Muscle layer of duodenum (tissue), 2 donors: ENCODE measurements around the gene KCNMA1.

Source experiments
- H3K27ac ChIP-seq: one replicate; pipeline ENCODE4 v1.7.0; 2013; ENCODE audit warnings: mild to moderate bottlenecking, low read length
- H3K27me3 ChIP-seq: one replicate; pipeline ENCODE4 v1.7.0; 2013; ENCODE audit warnings: low read depth, mild to moderate bottlenecking, control low read depth, low read length
- H3K36me3 ChIP-seq, 2 donors: one replicate each; pipeline ENCODE4 v1.7.0; 2013; ENCODE audit warnings: low read length in 2 of 2, control low read depth in 1 of 2, mild to moderate bottlenecking in 1 of 2; ENCODE audit not compliant: insufficient read depth in 2 of 2, control insufficient read depth in 1 of 2
- H3K4me1 ChIP-seq, 2 donors: one replicate each; pipeline ENCODE4 v1.7.0; 2013; ENCODE audit warnings: low read length in 2 of 2, mild to moderate bottlenecking in 2 of 2, control low read depth in 1 of 2, moderate library complexity in 1 of 2; ENCODE audit not compliant: insufficient read depth in 2 of 2, control insufficient read depth in 1 of 2
- H3K4me3 ChIP-seq, 2 donors: one replicate each; pipeline ENCODE4 v1.7.0; 2013; ENCODE audit warnings: low read length in 2 of 2, low read depth in 1 of 2, mild to moderate bottlenecking in 1 of 2
- H3K9me3 ChIP-seq, 2 donors: one replicate each; pipeline ENCODE4 v1.7.0; 2013; ENCODE audit warnings: low read length in 2 of 2, control low read depth in 1 of 2, mild to moderate bottlenecking in 1 of 2; ENCODE audit not compliant: control insufficient read depth in 1 of 2
- donor health status: healthy.

Gene KCNMA1

DNA sequence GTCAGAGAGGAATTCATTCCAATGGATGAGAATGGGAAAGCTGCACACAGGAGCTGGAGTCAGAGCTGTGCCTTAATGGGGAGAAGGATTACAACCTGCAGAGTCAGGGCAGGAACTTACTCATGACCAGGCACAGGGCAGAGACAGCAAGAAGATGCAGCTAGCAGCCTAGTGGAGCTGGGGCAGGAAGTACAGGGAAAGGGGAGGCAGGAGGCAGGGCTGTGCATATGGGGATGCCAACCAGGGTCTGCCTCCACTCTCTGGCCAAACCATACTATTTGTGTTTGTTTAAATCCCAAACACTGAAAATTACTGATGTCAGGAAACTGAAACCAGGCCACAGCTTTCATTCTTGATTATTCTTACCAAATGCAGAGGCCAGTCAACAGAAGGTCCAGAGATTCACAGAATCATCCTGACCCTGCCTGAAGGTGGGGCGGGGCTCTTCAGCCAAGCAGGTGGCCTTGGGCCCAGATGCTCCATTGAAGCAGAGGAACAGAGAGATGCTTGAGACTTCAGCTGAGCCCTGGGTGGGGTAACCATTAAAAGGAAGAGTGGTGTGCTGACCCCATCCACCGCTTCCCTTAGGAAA is 461.9 kb downstream of the KCNMA1 start:
- H3K4me1 ChIP-seq = peaks cover 5 to 7% of the 10 kb centered on the region in 2 donors

DNA sequence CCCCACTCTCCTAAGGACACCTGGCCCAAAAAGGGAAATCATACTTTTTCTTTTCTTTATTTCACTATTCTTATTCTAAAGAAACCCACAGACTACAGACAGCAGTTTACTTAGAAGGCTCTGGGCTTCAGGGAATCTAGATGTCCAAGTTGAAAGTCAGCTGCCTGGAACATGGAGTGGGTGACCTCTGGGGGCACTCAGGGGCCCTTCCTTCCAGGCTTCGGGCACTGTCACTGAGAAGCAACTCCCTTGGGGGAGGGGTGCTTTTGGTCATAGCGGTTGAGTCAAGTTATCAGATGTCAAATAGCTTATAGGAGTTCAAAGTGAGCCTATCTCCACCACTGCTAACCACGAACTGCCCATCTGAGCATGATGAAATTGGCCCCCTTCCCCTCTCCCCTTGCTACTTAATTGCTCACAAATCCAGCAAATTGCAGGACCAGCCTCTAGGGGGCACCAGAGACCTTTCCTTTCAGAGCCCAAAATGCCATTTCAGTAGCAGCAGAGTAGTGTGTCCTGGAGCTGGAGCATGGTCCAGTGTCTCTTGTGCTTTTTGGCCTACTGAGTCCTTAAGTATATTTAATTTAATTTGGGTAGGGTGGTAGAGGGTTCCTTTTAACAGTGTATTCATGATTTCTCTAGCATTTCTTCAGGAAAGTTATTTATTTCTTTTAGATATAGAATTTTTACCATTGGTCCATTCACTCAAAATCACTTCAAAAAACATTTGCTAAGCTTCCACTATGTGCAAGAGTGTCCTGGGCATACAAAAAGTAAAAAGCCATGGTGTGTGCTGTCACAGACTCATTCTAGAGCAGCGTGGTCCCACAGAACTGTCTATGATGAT is 463.8 kb downstream of the KCNMA1 start:
- Histone ChIP-seq H3K27me3 (no peaks in the 10 kb centered on the region), H3K27ac (no peak overlapping the region), H3K9me3 (no peaks in the 10 kb centered on the region), H3K36me3 (no peaks in the 10 kb centered on the region), H3K4me3 (no peak overlapping the region), H3K4me1 (no peaks in the 10 kb centered on the region)

More for the DNA sequence above, 461.9 kb downstream of the KCNMA1 start:
- Histone ChIP-seq H3K36me3 (no peaks in the 10 kb centered on the region), H3K27ac (no peak overlapping the region), H3K27me3 (no peaks in the 10 kb centered on the region), H3K9me3 (no peaks in the 10 kb centered on the region), H3K4me3 (no peak overlapping the region)

DNA sequence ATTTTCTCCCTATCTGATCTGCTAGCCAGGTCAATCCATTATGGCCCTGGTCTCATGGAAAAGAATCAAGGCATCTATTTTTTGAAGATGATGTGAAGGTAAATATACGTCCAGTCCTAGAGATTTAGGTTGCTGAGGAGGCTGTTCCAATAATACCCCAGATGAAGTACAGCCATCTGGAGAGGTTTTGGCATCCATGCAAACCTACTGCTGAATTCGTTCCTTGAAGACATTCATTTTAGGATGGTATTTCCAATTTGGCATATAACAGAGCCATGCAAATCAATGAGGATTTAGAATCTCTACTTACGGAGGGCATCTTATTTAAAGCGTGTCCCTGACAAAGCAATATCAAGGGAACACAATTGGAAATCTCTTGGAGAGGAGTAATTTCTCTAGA is 465.5 kb downstream of the KCNMA1 start:
- no peak overlapping the region for H3K27ac ChIP-seq

DNA sequence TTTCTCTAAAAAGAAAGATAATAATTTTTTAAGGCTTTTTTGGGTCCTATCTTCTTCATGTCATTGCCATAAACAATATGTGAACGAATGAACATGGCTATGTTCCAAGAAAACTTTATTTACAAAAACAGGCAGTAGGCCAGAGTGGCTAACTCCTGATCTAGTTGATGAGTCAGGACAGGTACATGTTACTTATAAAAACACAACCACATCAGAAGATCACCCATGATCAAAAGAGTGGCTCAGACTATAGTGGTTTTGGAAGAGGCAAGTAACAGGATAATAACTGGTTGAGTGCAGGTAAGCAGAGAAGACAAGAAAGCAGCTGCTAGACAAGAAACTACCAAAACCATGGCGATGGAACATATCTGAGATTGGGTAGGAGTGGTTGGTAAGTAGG is 468.7 kb downstream of the KCNMA1 start:
- Histone ChIP-seq H3K9me3 (no peaks in the 10 kb centered on the region), H3K27me3 (no peaks in the 10 kb centered on the region), H3K27ac (no peak overlapping the region), H3K4me3 (no peak overlapping the region), H3K4me1 (peaks cover 0 to 8% of the 10 kb centered on the region in 2 donors), H3K36me3 (peaks cover 0 to 12% of the 10 kb centered on the region in 2 donors)

More for the DNA sequence above, 465.5 kb downstream of the KCNMA1 start:
- Histone ChIP-seq H3K4me1 (peaks cover 0 to 6% of the 10 kb centered on the region in 2 donors), H3K9me3 (no peaks in the 10 kb centered on the region), H3K4me3 (no peak overlapping the region), H3K27me3 (no peaks in the 10 kb centered on the region), H3K36me3 (no peaks in the 10 kb centered on the region)

DNA sequence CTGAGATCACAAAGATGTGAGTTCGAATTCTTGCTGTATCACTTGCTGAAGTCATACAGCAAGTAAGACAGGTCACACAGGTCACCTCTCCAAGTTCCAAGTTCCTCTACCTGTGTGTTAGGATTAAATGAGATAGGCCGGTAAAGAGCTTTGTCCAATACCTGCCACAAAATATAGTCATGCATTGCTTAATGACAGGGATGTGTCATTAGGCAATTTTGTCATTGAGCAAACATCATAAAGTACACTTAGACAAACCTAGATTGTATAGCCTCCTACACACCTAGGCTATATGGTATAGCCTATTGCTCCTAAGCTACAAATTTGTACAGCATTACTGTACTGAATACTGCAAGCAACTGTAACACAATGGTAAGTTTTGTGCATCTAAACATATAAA is 469.4 kb downstream of the KCNMA1 start:
- H3K4me1 ChIP-seq = peaks cover 0 to 15% of the 10 kb centered on the region in 2 donors
- no peak overlapping the region for H3K4me3 ChIP-seq
- no peaks in the 10 kb centered on the region for H3K27me3 ChIP-seq
- H3K27ac ChIP-seq = no peak overlapping the region
- H3K9me3 ChIP-seq = no peaks in the 10 kb centered on the region
- peaks cover 0 to 17% of the 10 kb centered on the region in 2 donors for H3K36me3 ChIP-seq

DNA sequence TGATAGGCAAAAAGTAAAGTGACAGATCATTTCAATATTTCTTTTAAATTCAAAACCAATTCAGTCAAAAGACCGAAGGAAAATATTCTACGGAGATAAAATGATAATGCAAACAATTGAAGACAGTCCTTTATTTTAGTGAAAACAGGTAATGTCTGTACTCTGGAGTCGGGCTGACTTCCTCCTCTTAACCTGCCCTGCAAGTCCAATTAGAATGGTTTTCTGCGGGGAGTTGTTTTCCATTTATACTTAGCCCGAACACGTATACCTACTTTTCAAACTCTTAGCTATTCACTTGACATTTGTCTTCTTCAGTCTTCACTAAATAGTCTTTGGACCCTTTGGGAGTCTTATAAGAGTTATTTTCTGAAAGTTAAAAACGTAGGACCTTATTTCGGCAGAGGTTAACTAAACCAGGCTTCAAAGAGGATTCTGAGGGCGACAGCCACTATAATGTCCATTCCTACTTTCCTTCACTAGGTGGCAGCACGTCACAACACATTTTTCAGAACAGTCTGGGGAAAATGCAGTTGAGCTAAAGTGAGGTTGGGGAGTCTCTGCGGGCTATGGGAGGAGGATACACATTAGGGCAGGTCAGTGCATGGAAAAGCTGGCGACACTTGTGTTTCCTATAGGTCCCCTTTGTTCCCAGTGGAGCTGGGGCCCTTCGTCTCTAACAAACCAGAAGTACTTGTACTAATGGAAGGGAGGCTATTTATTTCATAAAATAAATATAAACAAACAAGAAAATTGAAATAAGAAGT is 472.0 kb downstream of the KCNMA1 start:
- peaks cover 0 to 22% of the 10 kb centered on the region in 2 donors for H3K4me1 ChIP-seq
- H3K9me3 ChIP-seq = no peaks in the 10 kb centered on the region
- peaks cover 0 to 17% of the 10 kb centered on the region in 2 donors for H3K36me3 ChIP-seq
- H3K27me3 ChIP-seq = no peaks in the 10 kb centered on the region
- H3K4me3 ChIP-seq = peak overlapping the region in 1 of 2 donors; percentile 27
- peak overlapping the region; percentile 42 for H3K27ac ChIP-seq

GRCh38 chr10:77164616-77165311 is 472.8 kb downstream of the KCNMA1 start:
- H3K4me3 ChIP-seq = no peak overlapping the region
- no peaks in the 10 kb centered on the region for H3K27me3 ChIP-seq
- peak overlapping the region; percentile 42 for H3K27ac ChIP-seq
- no peaks in the 10 kb centered on the region for H3K9me3 ChIP-seq
- H3K36me3 ChIP-seq = peaks cover 0 to 17% of the 10 kb centered on the region in 2 donors
- peaks cover 0 to 29% of the 10 kb centered on the region in 2 donors for H3K4me1 ChIP-seq

DNA sequence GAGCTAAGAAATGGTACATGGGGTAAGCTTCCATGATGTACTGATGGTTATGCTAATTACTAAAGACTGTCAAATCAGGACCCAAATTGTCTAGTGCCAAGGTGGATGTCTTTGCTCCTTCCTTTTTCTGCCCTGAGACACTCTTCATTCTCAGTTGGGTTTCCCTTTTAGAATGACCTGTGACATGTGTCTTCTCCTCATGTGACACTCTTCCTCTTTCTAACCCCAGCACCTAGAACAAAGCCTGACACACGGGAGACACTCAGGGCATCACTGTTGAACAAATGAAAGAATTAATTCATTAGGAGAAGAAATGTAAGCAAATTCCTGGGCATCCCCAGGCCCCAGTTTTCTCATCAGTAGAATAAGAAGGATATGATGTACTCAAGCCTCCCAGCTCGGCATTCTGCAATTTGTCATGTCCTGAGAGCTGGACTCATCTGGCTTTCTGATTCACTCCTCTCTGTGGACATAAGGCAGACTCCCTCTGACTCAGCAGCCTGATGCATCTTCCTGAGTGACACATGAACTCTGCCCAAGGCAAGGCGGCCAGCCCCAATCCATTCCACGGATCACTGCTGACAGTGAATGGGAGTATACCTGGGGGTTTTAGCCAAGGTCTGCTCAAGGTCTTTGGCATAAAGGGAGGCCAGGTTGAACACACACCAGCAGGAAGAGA is 473.8 kb downstream of the KCNMA1 start:
- H3K27ac ChIP-seq = peak overlapping the region; percentile 30
- H3K27me3 ChIP-seq = no peaks in the 10 kb centered on the region
- H3K36me3 ChIP-seq = peaks cover 0 to 17% of the 10 kb centered on the region in 2 donors
- H3K4me3 ChIP-seq = no peak overlapping the region
- H3K9me3 ChIP-seq = no peaks in the 10 kb centered on the region
- H3K4me1 ChIP-seq = peaks cover 0 to 29% of the 10 kb centered on the region in 2 donors

DNA sequence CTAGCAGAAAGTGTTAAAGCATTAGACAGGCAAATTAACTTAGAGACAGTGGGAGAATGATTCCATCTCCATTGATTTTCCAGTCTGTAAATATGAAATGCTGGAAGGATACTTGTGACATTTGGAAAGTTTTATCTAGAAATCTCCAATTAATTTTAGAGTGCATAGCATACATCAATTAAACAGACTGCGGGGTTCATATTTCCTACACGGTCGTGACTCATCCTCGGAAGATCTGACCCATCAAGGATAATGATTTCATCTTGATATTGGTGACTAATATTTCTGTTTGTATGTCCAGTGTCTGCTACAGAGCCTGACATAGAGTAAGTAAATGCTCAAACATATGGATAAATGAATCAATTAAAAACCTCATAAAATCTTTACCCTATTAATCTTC is 474.9 kb downstream of the KCNMA1 start:
- no peaks in the 10 kb centered on the region for H3K9me3 ChIP-seq
- no peak overlapping the region for H3K27ac ChIP-seq
- no peak overlapping the region for H3K4me3 ChIP-seq
- H3K36me3 ChIP-seq = peaks cover 0 to 17% of the 10 kb centered on the region in 2 donors
- H3K27me3 ChIP-seq = no peaks in the 10 kb centered on the region
- peaks cover 0 to 27% of the 10 kb centered on the region in 2 donors for H3K4me1 ChIP-seq

- Histone ChIP-seq H3K9me3 (no peaks in the 10 kb centered on the region), H3K4me3 (no peak overlapping the region), H3K27me3 (no peaks in the 10 kb centered on the region), H3K27ac (peak overlapping the region; percentile 33), H3K36me3 (peaks cover 0 to 16% of the 10 kb centered on the region in 2 donors), H3K4me1 (peaks cover 0 to 32% of the 10 kb centered on the region in 2 donors)
Measured at GRCh38 chr10:77160679-77161078, 476.9 kb downstream of the KCNMA1 start.
